Gastrocnemius medialis (tissue), 4 donors: ENCODE data around the gene RPL22. TPM values are rescaled to one million over a fixed set of nuclear protein-coding genes. Genes with fewer than 3 reads are reported as not detected.

ENCODE experiments used
- ATAC-seq, 2 donors: fragments of 150-250 bp; one replicate each; pipeline ENCODE4 v1.9.1; 2016
- DNase-seq, 2 donors: peaks; one replicate each; pipeline ENCODE4 v3.0.0-alpha.2; 2019
- H3K27ac ChIP-seq, 4 donors: fragments of 200-600 bp; sonication (generic); 1 replicate in 1 of 4; 2 replicates in 3 of 4; pipeline ENCODE4 v1.5.1; 2016 to 2018; ENCODE audit warnings: mild to moderate bottlenecking in 2 of 4, moderate library complexity in 1 of 4
- H3K27me3 ChIP-seq, 3 donors: fragments of 200-600 bp; sonication (generic) in 2 of 3; 1 replicate in 1 of 3; 2 replicates in 2 of 3; pipeline versions ENCODE4 v1.5.1 to v1.6.0; 2016 to 2019; ENCODE audit warnings: mild to moderate bottlenecking in 1 of 3, moderate library complexity in 1 of 3
- H3K36me3 ChIP-seq, 2 donors: fragments of 200-600 bp; sonication (generic) in 1 of 2; one replicate each; pipeline ENCODE4 v1.5.1; 2017 to 2018
- H3K4me1 ChIP-seq, 2 donors: fragments of 200-600 bp; sonication (generic) in 1 of 2; one replicate each; pipeline ENCODE4 v1.5.1; 2016 to 2017; ENCODE audit warnings: mild to moderate bottlenecking in 2 of 2
- H3K4me3 ChIP-seq, 4 donors: fragments of 200-600 bp; sonication (generic) in 3 of 4; 1 replicate in 1 of 4; 2 replicates in 3 of 4; pipeline ENCODE4 v1.5.1; 2016 to 2019; ENCODE audit warnings: mild to moderate bottlenecking in 2 of 4
- H3K9me3 ChIP-seq, 3 donors: fragments of 200-600 bp; sonication (generic) in 2 of 3; 1 replicate in 1 of 3; 2 replicates in 2 of 3; pipeline ENCODE4 v1.5.1; 2016 to 2019
- CTCF ChIP-seq, 5 experiments: fragments of 450-650 bp in 3 of 5; fragments of 200-600 bp in 2 of 5; sonication (generic) in 2 of 5; IDR thresholded peaks in 4 of 5; conservative IDR thresholded peaks in 1 of 5; 1 replicate in 4 of 5; 2 replicates in 1 of 5; pipeline ENCODE4 v1.5.1; 2016 to 2019; ENCODE audit warnings: antibody characterized with exemption in 5 of 5, mild to moderate bottlenecking in 3 of 5, moderate library complexity in 3 of 5
- POLR2A ChIP-seq, 2 donors: fragments of 450-650 bp; IDR thresholded peaks; one replicate each; pipeline ENCODE4 v1.6.1; 2017; ENCODE audit warnings: antibody characterized with exemption in 2 of 2, mild to moderate bottlenecking in 2 of 2, moderate library complexity in 2 of 2
- in situ Hi-C, 4 donors: fragments of 200-750 bp; cut with MboI; loops; one replicate each; pipeline versions ENCODE4 v1.15.0 to v1.8.0; 2017; ENCODE audit warnings: low sequenced_read_pairs in 4 of 4
- intact Hi-C: fragments of 100-400 bp; cut with DNase I; formaldehyde crosslinking; loops from one replicate; pipeline ENCODE4 v1.15.1; 2023; ENCODE audit warnings: low total_unique reads
- total RNA-seq, 4 donors: library from RNA; depleted of rRNA; stranded (reverse); fragments of >200 nt; gene quantifications; one replicate each; pipeline versions ENCODE4 v1.1.0 to v1.2.3, GENCODE V29; 2016

The RPL22 gene
- total RNA-seq, 4 donors from 2014 or later: 95.2 to 132 (median 121) TPM

DNA sequence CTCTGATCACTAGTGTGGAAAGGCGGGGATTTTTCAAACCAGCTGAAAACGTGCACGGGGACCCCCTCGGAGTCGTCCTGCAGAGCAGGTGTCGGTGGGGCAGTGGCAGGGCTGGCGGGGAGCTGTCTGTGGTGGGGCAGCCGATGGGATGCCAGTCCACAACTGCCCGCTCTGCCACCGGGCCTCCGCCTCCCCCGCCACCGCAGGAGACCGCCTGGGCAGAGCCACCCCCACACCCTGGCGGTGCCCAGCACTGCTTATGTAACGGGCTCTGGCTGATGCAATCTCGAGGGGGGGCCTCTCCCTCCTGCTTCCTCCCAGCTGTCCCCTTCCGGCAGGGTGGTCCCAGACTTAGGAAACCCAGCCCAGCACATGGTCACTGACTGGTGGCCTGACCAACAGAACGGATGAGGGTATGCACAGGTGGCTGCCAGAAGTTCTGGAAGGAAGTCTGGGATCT, 28.6 kb downstream of the RPL22 start:
- no peaks in the 10 kb centered on the region for H3K36me3 ChIP-seq
- peaks cover 0 to 14% (median 11%) of the 10 kb centered on the region in 3 donors for H3K27me3 ChIP-seq
- ATAC-seq (no peak), DNase-seq (no peak)
- no peak overlapping the region for H3K4me3 ChIP-seq
- no peak overlapping the region for H3K27ac ChIP-seq
- no peaks in the 10 kb centered on the region for H3K9me3 ChIP-seq
- intact Hi-C loops: no loop called here
- in situ Hi-C loops: no loop called here
- H3K4me1 ChIP-seq: no peaks in the 10 kb centered on the region
- TF ChIP-seq CTCF (IDR thresholded peaks at IDR 0.05 in 4 of 5, conservative IDR thresholded peaks at IDR 0.05 in 1 of 5) (no peak), POLR2A (IDR thresholded peaks at IDR 0.05) (no peak)

- Histone ChIP-seq H3K9me3 (no peaks in the 10 kb centered on the region), H3K27ac (no peak overlapping the region), H3K4me3 (no peak overlapping the region), H3K36me3 (no peaks in the 10 kb centered on the region), H3K4me1 (no peaks in the 10 kb centered on the region), H3K27me3 (peaks cover 0 to 14% (median 10%) of the 10 kb centered on the region in 3 donors)
- in situ Hi-C loops (no loop called here), intact Hi-C loops (no loop called here)
- TF ChIP-seq CTCF (IDR thresholded peaks at IDR 0.05 in 4 of 5, conservative IDR thresholded peaks at IDR 0.05 in 1 of 5) (no peak), POLR2A (IDR thresholded peaks at IDR 0.05) (no peak)
- ATAC-seq: no peak
- DNase-seq: no peak
These were observed 29.2 kb downstream of the RPL22 start for GRCh38 chr1:6170116-6170741.

- Histone ChIP-seq H3K36me3 (no peaks in the 10 kb centered on the region), H3K27ac (no peak overlapping the region), H3K4me1 (no peaks in the 10 kb centered on the region), H3K27me3 (peaks cover 0 to 13% (median 10%) of the 10 kb centered on the region in 3 donors), H3K9me3 (no peaks in the 10 kb centered on the region), H3K4me3 (no peak overlapping the region)
- no peak for DNase-seq
- in situ Hi-C loops (no loop called here), intact Hi-C loops (no loop called here)
- TF ChIP-seq POLR2A (IDR thresholded peaks at IDR 0.05) (no peak), CTCF (IDR thresholded peaks at IDR 0.05 in 4 of 5, conservative IDR thresholded peaks at IDR 0.05 in 1 of 5) (no peak)
- no peak for ATAC-seq
These were observed 30.3 kb downstream of the RPL22 start for GRCh38 chr1:6168947-6169586.

DNA sequence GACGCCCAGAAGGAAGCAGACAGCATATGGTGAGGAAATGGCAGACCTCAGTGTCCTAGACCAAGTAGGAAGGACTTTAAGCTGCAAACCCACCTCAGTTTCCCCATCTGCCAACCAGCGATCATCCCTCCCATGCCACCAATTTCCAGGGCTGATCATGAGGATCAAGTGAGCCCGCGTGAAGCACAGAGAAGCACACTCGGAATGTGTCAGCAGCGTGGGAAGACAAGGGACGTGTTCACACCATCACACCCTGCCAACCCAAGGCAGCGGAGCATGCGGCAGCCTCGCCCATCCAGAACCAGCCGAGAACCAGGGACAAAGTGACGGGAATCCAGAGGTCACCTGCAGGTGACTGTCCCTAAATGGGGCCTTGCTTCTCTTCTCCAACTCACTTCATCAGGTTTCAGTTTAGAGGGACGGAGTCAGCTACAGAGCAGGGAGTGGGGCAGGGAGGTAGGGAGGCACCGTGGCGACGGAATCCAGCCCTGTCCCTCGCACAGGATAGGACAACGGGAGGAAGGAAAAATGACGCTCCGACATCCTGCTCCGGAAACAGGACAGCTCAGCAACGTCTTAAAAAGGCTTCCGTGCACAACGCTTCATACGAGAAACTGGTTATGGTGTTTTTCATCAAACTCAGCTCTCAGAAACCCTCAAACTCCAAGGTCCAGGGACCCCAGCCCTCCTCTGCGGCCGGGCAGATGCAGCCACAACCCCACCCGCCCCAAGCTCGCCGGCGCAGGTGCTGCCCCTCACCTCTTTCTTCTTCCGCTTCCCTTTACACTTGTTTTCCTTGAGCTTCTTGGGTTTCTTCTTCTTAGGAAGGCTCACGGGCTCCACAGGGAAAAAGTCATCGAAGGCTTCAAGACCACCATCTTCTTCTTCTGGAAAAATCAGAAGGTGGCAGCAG, 31.7 kb downstream of the RPL22 start:
- no peak for ATAC-seq
- Histone ChIP-seq H3K4me3 (no peak overlapping the region), H3K27ac (no peak overlapping the region), H3K9me3 (no peaks in the 10 kb centered on the region), H3K36me3 (no peaks in the 10 kb centered on the region), H3K27me3 (peaks cover 0 to 8% (median 7%) of the 10 kb centered on the region in 3 donors), H3K4me1 (no peaks in the 10 kb centered on the region)
- intact Hi-C loops: no loop called here
- DNase-seq: no peak
- in situ Hi-C loops: no loop called here
- TF ChIP-seq CTCF (IDR thresholded peaks at IDR 0.05 in 4 of 5, conservative IDR thresholded peaks at IDR 0.05 in 1 of 5) (no peak), POLR2A (IDR thresholded peaks at IDR 0.05) (no peak)
